ENCODE results near the gene GPR146.

Gene GPR146

GRCh38 chr7:1011297-1012003 is 32.9 kb upstream of the GPR146 start:
- no peak for DNase-seq (ENCODE audit: low read depth)

GRCh38 chr7:1012004-1012715 is 32.2 kb upstream of the GPR146 start:
- no peak for DNase-seq (ENCODE audit: low read depth)

GRCh38 chr7:1012716-1013095 is 31.6 kb upstream of the GPR146 start:
- no peak for DNase-seq (ENCODE audit: low read depth)

- DNase-seq (ENCODE audit: low read depth): no peak
These were observed 30.8 kb upstream of the GPR146 start for GRCh38 chr7:1013581-1013980.

GRCh38 chr7:1014681-1015080 is 29.7 kb upstream of the GPR146 start:
- DNase-seq (ENCODE audit: low read depth): no peak

GRCh38 chr7:1015196-1016121 is 28.9 kb upstream of the GPR146 start:
- DNase-seq (ENCODE audit: low read depth): no peak

- DNase-seq (ENCODE audit: low read depth): no peak
These were observed 27.5 kb upstream of the GPR146 start for GRCh38 chr7:1016577-1017531.

GRCh38 chr7:1017586-1018333 is 26.6 kb upstream of the GPR146 start:
- no peak for DNase-seq (ENCODE audit: low read depth)

- no peak for DNase-seq (ENCODE audit: low read depth)
These were observed 26.0 kb upstream of the GPR146 start for GRCh38 chr7:1018334-1018695.

- DNase-seq (ENCODE audit: low read depth): no peak
These were observed 25.0 kb upstream of the GPR146 start for GRCh38 chr7:1019255-1019785.

GRCh38 chr7:1019789-1020610 is 24.3 kb upstream of the GPR146 start:
- no peak for DNase-seq (ENCODE audit: low read depth)

- no peak for DNase-seq (ENCODE audit: low read depth)
These were observed 23.5 kb upstream of the GPR146 start for GRCh38 chr7:1020849-1021251.

- DNase-seq (ENCODE audit: low read depth): no peak
These were observed 23.0 kb upstream of the GPR146 start for GRCh38 chr7:1021366-1021765.

- no peak for DNase-seq (ENCODE audit: low read depth)
These were observed 22.4 kb upstream of the GPR146 start for GRCh38 chr7:1021931-1022330.

GRCh38 chr7:1022356-1022755 is 22.0 kb upstream of the GPR146 start:
- DNase-seq (ENCODE audit: low read depth): no peak

- no peak for DNase-seq (ENCODE audit: low read depth)
These were observed 21.4 kb upstream of the GPR146 start for GRCh38 chr7:1022801-1023465.

- DNase-seq (ENCODE audit: low read depth): no peak
These were observed 20.0 kb upstream of the GPR146 start for GRCh38 chr7:1024331-1024841.

- no peak for DNase-seq (ENCODE audit: low read depth)
These were observed 19.2 kb upstream of the GPR146 start for GRCh38 chr7:1024876-1025742.
